OCI-M2 (cell line): ENCODE measurements around the gene MAP2K5.

Experiments
- DNase-seq: peaks from one replicate; lab custom pipeline; 2025; ENCODE audit not compliant: unreplicated experiment; lab: John Stamatoyannopoulos, UW

Gene MAP2K5

GRCh38 chr15:67746450-67746849 lies 203.9 kb downstream of the MAP2K5 start:
- no peak for DNase-seq

DNA sequence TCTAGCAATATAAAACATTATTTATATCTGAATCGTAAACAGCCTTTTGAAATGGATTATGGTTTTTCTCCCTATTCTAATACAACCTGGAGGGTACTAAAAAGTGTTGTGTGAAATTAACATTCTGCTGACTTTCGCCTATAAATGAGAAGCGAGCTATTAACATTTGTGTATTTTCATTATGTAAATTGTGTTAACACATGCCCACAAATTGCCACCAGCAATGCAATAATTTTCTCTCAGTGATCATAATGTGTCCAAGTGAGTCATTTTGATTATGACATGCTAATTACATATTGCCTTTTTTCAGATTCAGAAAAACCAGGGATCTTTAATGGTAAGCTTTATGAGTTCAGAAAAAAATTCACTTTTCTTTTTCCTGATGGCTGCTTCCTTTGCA lies 205.4 kb downstream of the MAP2K5 start:
- no peak for DNase-seq

DNA sequence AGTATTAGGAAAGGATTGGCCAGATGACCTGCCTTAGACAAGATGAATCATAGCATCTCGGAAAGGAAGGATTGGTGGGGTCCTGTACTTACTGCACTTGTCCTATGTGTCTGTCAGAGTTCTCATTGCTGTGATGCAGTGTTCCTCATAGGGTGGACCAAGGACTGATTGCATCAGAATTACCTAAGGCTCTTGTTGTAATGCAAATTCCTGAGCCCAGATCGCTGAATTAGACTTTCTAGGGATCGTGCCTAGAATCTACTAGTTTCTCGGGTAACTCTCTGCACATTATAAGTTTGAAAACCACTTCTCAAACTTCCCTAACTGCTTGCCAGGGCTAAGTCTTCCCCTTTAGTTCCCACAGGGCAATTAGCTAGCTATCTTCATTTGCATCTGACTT lies 207.9 kb downstream of the MAP2K5 start:
- no peak for DNase-seq

DNA sequence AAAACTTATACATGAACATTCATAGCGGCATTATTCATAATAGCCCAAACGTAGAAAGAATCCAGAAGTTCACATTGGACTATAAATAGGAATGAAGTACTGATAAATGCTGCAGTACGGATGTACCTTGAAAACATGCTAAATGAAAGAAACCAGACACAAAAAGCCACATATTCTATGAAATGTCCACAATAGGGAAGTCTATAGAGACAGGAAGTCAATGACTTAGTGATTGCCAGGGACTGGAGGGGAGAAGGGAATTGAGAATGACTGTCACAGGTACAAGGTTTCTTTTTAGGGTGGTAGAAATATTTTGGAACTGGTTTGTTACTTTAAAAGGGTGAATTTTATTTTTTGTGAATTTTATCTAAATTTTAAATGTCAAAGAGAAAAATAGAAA lies 211.4 kb downstream of the MAP2K5 start:
- DNase-seq = no peak

GRCh38 chr15:67755264-67755663 lies 212.8 kb downstream of the MAP2K5 start:
- DNase-seq = no peak

DNA sequence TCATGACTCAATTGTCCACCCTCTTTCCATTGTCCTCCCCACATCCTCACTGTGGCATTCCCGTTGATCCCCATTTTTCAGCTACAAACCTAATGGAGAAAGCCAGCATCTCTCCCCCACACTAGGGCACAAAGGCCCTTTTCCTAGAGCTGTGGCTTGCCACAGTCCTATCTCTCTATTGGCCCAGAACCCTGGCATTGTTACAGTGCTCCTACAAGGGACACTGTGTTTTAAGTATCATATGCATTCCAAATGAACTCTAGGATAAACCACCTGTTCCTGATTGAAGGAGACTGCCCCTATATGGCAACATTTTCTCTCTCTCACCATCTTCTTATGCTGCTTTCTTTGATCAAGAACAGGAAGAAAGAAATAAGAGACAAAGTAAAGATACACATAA lies 213.4 kb downstream of the MAP2K5 start:
- no peak for DNase-seq

GRCh38 chr15:67758619-67759300 lies 216.3 kb downstream of the MAP2K5 start:
- DNase-seq = no peak

DNA sequence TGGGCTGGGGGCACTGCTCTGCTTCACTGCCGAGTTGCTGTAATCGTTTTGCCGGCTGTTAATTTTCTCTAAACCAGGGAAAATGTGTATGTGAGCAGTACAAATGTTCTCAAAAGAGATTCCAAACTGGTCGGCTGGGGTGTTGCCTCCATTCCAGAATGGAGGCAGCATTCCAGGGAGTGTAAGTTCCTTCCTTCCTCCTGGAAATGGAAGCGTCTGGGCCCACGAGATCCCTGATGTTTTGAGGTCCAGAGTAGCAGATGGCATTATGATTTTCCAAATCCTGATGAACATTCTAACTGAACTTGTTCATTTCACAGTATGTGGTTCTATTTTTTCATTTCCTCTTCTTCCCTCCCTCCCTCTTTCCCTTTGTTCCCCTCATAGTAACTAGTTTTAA lies 218.4 kb downstream of the MAP2K5 start:
- no peak for DNase-seq

DNA sequence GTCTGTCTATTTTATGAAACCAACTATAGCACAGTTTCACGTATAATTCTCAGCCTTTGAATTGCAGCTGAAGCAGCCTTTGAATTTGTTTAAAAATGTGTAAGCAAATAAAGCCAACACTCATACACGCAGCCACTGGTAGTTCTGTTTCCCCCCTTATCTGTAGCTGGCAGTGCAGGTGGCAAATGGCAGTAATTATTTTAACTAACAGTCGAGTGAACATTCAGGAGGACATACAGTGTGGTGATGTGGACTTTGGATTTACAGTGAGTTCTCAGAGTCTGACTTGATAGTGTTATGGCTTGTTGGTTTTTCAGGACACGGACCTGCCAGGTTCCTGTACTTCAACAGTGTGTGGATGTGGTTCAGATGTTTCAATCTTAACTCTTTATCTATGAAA lies 218.8 kb downstream of the MAP2K5 start:
- DNase-seq = no peak

- DNase-seq = no peak
Measured at GRCh38 chr15:67762610-67763368, 220.3 kb downstream of the MAP2K5 start.

DNA sequence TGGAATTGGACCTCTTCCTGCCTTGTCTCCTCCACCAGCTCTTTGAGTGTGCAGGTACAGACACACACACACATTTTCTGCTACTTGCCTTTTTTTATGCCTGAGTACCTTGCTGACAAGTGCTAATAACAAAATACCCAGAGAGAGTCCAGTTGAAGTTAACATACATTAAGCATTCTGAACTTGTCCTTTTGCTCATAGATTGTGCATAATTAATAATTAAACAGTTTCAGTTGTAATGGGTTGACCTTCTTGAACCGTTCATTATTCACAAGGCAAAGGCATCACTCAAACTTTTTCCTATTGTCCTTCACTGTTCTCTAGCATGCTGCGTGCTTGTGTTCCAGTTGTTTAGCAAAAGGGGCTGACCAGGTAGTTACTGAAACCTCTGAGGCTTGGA lies 223.2 kb downstream of the MAP2K5 start:
- DNase-seq = no peak

- DNase-seq = no peak
Measured at GRCh38 chr15:67766968-67767367, 224.5 kb downstream of the MAP2K5 start.

- DNase-seq = no peak
Measured at GRCh38 chr15:67768313-67768977, 225.9 kb downstream of the MAP2K5 start.

DNA sequence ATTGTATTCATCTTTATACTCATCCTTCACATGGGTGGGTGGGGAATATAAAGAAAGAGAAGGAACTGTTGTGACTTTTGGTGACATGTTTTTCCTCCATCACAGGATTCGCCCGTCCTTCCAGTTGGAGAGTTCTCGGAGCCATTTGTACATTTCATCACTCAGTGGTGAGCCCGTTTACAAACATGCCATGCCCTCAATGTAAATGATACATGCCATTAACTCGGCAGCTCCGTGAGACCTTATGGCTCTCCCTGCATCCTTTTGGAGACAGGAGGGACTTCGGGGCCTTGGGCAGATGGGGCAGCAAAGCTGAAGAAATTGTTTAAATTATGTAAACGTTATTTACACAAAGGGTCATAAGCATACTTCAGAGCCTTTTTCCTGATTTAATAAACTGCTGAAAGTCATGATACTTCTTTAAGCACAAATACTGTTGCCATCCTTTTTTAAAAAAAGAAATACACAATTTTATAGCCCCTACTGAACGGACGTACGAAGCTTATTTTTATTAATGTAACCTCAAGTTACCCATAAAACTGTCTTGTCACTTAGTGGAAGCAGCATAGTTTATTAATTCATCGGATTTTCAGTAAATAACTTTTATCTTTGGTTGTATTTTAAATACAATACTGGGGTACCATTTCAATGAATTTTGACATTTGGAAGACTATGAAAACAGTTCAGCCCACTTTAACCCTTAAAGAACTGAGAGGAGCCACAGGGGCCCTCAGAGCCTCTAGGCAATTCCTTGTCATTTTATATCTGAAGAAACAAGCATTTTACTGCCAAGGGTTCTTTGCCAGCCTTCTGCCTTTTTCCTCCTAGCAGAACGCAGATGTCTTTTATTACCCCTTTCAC lies 227.2 kb downstream of the MAP2K5 start:
- no peak for DNase-seq

GRCh38 chr15:67770358-67770628 lies 227.8 kb downstream of the MAP2K5 start:
- DNase-seq = no peak

- DNase-seq = no peak
Measured at GRCh38 chr15:67771189-67771800, 228.8 kb downstream of the MAP2K5 start.

- no peak for DNase-seq
Measured at GRCh38 chr15:67774626-67775025, 232.1 kb downstream of the MAP2K5 start.

- no peak for DNase-seq
Measured at GRCh38 chr15:67775250-67775649, 232.7 kb downstream of the MAP2K5 start.

DNA sequence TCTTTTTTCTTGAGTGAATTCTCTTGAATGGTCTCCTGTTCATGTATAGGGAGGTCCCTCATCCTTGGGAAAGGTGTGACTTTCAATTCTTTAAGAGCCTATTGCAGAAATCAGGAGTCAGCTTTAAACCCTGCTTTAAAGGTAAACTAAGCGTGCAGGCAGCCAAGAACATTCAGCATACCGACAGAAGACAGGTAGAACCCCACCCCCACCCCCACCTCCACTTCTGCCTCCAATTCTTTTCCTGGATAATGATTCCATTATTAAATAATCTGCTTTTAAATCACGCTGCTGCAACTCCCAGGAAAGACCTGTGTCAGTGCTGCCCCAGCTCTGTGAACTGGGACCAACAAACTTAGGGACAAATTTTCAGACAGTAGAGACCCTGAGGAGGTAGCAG lies 233.5 kb downstream of the MAP2K5 start:
- no peak for DNase-seq

- no peak for DNase-seq
Measured at GRCh38 chr15:67776600-67776999, 234.1 kb downstream of the MAP2K5 start.

DNA sequence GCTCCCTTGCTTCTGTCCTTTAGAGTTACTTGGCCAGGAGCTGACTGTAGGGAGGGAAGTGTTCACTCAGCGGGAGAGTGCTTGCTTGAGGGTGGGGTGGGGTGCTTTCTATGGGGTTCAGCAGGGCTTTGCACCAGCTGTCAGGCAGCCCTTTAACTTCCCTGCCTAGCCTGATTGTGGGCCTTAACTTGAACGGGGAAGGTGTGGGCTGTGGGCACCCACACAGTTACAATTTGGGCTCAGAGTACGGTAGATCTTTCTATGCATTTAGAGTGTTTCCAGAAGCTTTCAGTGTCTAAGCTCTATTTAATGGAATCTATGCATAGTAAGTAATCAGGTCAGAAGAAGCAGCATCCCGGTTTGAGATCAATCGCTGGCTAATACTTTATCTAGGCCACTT lies 234.6 kb downstream of the MAP2K5 start:
- DNase-seq = no peak
